H1 (cell line): ENCODE data around the gene RELN. TPM values are rescaled to one million over a fixed set of nuclear protein-coding genes. Genes with fewer than 3 reads are reported as not detected.

ENCODE experiments used
- CTCF ChIA-PET: fragments of 300-600 bp; sonication (Branson Sonifier 250); formaldehyde crosslinking; loops from one replicate; lab custom pipeline; 2021; ENCODE audit not compliant: partially characterized antibody; lab: Charles Lee
- POLR2A ChIA-PET: fragments of 300-600 bp; sonication (Branson Sonifier 250); formaldehyde crosslinking; loops from one replicate; lab custom pipeline; 2021; ENCODE audit warnings: inconsistent platforms; ENCODE audit not compliant: partially characterized antibody; lab: Charles Lee
- DNase-seq, 2 experiments: peaks; one replicate each; pipeline versions ENCODE4 v3.0.0 to v3.0.0-alpha.2; 2010 to 2022; ENCODE audit warnings: low spot score in 2 of 2, low read depth in 1 of 2, mixed read lengths in 1 of 2
- FAIRE-seq: peaks from 2 replicates; lab custom pipeline; 2011; peaks lifted over from hg19 to GRCh38; lab: Jason Lieb, UNC
- H2AFZ ChIP-seq: 2 replicates; pipeline ENCODE4 v1.8.1; 2012; ENCODE audit warnings: low read length, inconsistent platforms
- H2AK5ac ChIP-seq: 2 replicates; pipeline ENCODE4 v1.6.1; 2013; ENCODE audit warnings: low read depth, low read length
- H2BK120ac ChIP-seq: replicated peaks from 2 replicates; pipeline ENCODE3; 2013; ENCODE audit warnings: low read depth, low read length, inconsistent platforms
- H2BK12ac ChIP-seq: 2 replicates; pipeline ENCODE4 v1.6.1; 2013; ENCODE audit warnings: low read depth, low read length
- H2BK15ac ChIP-seq: 2 replicates; pipeline ENCODE4 v1.6.1; 2013; ENCODE audit warnings: low read length
- H2BK20ac ChIP-seq: 2 replicates; pipeline ENCODE4 v1.6.1; 2013; ENCODE audit warnings: low read length
- H2BK5ac ChIP-seq: 2 replicates; pipeline ENCODE4 v1.6.1; 2013; ENCODE audit warnings: low read depth, low read length
- H3K14ac ChIP-seq: 2 replicates; pipeline ENCODE4 v1.6.1; 2013; ENCODE audit warnings: inconsistent platforms; ENCODE audit not compliant: insufficient read length
- H3K18ac ChIP-seq: 2 replicates; pipeline ENCODE4 v1.6.1; 2013; ENCODE audit warnings: low read length; ENCODE audit errors: extremely low read depth
- H3K23ac ChIP-seq: 2 replicates; pipeline ENCODE4 v1.6.1; 2013; ENCODE audit warnings: inconsistent platforms; ENCODE audit not compliant: insufficient read length
- H3K23me2 ChIP-seq: 2 replicates; pipeline ENCODE4 v1.6.1; 2013; ENCODE audit warnings: low read depth, low read length
- H3K27ac ChIP-seq: 2 replicates; pipeline ENCODE4 v1.6.1; 2011; ENCODE audit warnings: low read depth, low read length, inconsistent platforms
- H3K27me3 ChIP-seq, 4 experiments: replicated peaks in 1 of 4; 1 replicate in 1 of 4; 2 replicates in 3 of 4; pipeline versions ENCODE4 v1.6.1 to v1.8.1; 2011 to 2013; ENCODE audit warnings: low read length in 3 of 4, mild to moderate bottlenecking in 3 of 4, inconsistent platforms in 2 of 4, mixed read lengths in 2 of 4, moderate library complexity in 1 of 4; ENCODE audit not compliant: control insufficient read depth in 3 of 4, insufficient read depth in 3 of 4; ENCODE audit errors: extremely low read depth in 1 of 4
- H3K36me3 ChIP-seq, 4 experiments: 2 replicates each; pipeline versions ENCODE4 v1.6.1 to v1.8.1; 2011 to 2013; ENCODE audit warnings: mild to moderate bottlenecking in 4 of 4, low read length in 3 of 4, moderate library complexity in 2 of 4, control low read depth in 1 of 4, inconsistent platforms in 1 of 4; ENCODE audit not compliant: insufficient read depth in 4 of 4, control insufficient read depth in 2 of 4
- H3K4ac ChIP-seq: replicated peaks from 2 replicates; pipeline ENCODE3; 2013; ENCODE audit warnings: low read length, low read depth, mixed read lengths, inconsistent platforms; ENCODE audit not compliant: insufficient read length
- H3K4me1 ChIP-seq, 4 experiments: replicated peaks in 1 of 4; 1 replicate in 1 of 4; 2 replicates in 3 of 4; pipeline versions ENCODE4 v1.6.1 to v1.8.1; 2011 to 2013; ENCODE audit warnings: low read length in 3 of 4, inconsistent platforms in 2 of 4, mixed read lengths in 1 of 4; ENCODE audit not compliant: insufficient read depth in 4 of 4, control insufficient read depth in 3 of 4
- H3K4me2 ChIP-seq, 2 experiments: 2 replicates each; pipeline versions ENCODE4 v1.6.1 to v1.8.1; 2011 to 2013; ENCODE audit warnings: low read depth in 2 of 2, low read length in 2 of 2, control low read depth in 1 of 2, inconsistent platforms in 1 of 2, mild to moderate bottlenecking in 1 of 2; ENCODE audit not compliant: insufficient read depth in 1 of 2
- H3K4me3 ChIP-seq, 4 experiments: fragments of 200-600, 300-600 bp in 1 of 4; sonication (generic), shearing (Covaris generic), sonication (Bioruptor Twin) in 1 of 4; 2 replicates each; pipeline versions ENCODE4 v1.5.1 to v1.8.1; 2011 to 2016; ENCODE audit warnings: low read length in 4 of 4, low read depth in 3 of 4, control low read depth in 2 of 4, inconsistent platforms in 2 of 4, mild to moderate bottlenecking in 2 of 4, mixed read lengths in 1 of 4, moderate library complexity in 1 of 4; ENCODE audit not compliant: insufficient read depth in 2 of 4; ENCODE audit errors: extremely low read depth in 1 of 4
- H3K56ac ChIP-seq: replicated peaks from 2 replicates; pipeline ENCODE3; 2013; ENCODE audit warnings: low read depth, mild to moderate bottlenecking, mixed read lengths, low read length, inconsistent platforms; ENCODE audit not compliant: insufficient read length
- H3K79me1 ChIP-seq: 2 replicates; pipeline ENCODE4 v1.6.1; 2013; ENCODE audit warnings: low read depth, low read length, control low read depth
- H3K79me2 ChIP-seq, 2 experiments: 2 replicates each; pipeline versions ENCODE4 v1.6.1 to v1.8.1; 2012 to 2013; ENCODE audit warnings: low read length in 2 of 2, mild to moderate bottlenecking in 2 of 2, inconsistent platforms in 1 of 2; ENCODE audit not compliant: insufficient read depth in 2 of 2, control insufficient read depth in 1 of 2
- H3K9ac ChIP-seq, 4 experiments: replicated peaks in 1 of 4; 1 replicate in 1 of 4; 2 replicates in 3 of 4; pipeline versions ENCODE4 v1.6.1 to v1.8.1; 2011 to 2013; ENCODE audit warnings: low read depth in 3 of 4, low read length in 3 of 4, control low read depth in 2 of 4, mild to moderate bottlenecking in 2 of 4, moderate library complexity in 2 of 4, inconsistent platforms in 1 of 4; ENCODE audit errors: extremely low read depth in 1 of 4
- H3K9me3 ChIP-seq, 2 experiments: 2 replicates each; pipeline versions ENCODE4 v1.6.1 to v1.8.1; 2012 to 2013; ENCODE audit warnings: mild to moderate bottlenecking in 2 of 2, moderate library complexity in 2 of 2, control low read depth in 1 of 2, inconsistent platforms in 1 of 2, low read depth in 1 of 2, low read length in 1 of 2, mixed read lengths in 1 of 2; ENCODE audit not compliant: insufficient read depth in 2 of 2
- H4K20me1 ChIP-seq, 2 experiments: replicated peaks in 1 of 2; 2 replicates each; pipeline versions ENCODE3 to v1.8.1; 2011 to 2013; ENCODE audit warnings: inconsistent platforms in 2 of 2, low read length in 2 of 2, mild to moderate bottlenecking in 1 of 2; ENCODE audit not compliant: insufficient read depth in 2 of 2, control insufficient read depth in 1 of 2
- H4K5ac ChIP-seq: 2 replicates; pipeline ENCODE4 v1.6.1; 2013; ENCODE audit warnings: low read length, low read depth, mixed read lengths, inconsistent platforms; ENCODE audit not compliant: insufficient read length
- H4K8ac ChIP-seq: 2 replicates; pipeline ENCODE4 v1.8.0; 2013; ENCODE audit warnings: mild to moderate bottlenecking, moderate library complexity, low read length, inconsistent platforms; ENCODE audit not compliant: insufficient read depth; ENCODE audit errors: extremely low read depth
- H4K91ac ChIP-seq: replicated peaks from 2 replicates; pipeline ENCODE3; 2013; ENCODE audit warnings: low read length, mixed read lengths, inconsistent platforms; ENCODE audit not compliant: insufficient read length
- ASH2L ChIP-seq: fragments of 200-600, 300-600 bp; sonication (generic); IDR thresholded peaks from one replicate; pipeline ENCODE4 v1.7.1; 2017; ENCODE audit warnings: low read length
- BCL11A ChIP-seq, 2 experiments: IDR thresholded peaks; one replicate each; pipeline ENCODE4 v1.6.1; 2011; ENCODE audit warnings: low read depth in 2 of 2, low read length in 2 of 2, mild to moderate bottlenecking in 2 of 2
- CEBPB ChIP-seq: IDR thresholded peaks from 2 replicates; pipeline ENCODE4 v1.6.1; 2012; ENCODE audit warnings: low read depth, low read length
- FOSL1 ChIP-seq: IDR thresholded peaks from 2 replicates; pipeline ENCODE4 v1.6.1; 2011; ENCODE audit warnings: mild to moderate bottlenecking, low read depth, low read length, moderate library complexity; ENCODE audit not compliant: insufficient read depth
- GABPA ChIP-seq: IDR thresholded peaks from 2 replicates; pipeline ENCODE4 v1.6.1; 2011; ENCODE audit warnings: mild to moderate bottlenecking, low read length, moderate library complexity, borderline replicate concordance; ENCODE audit not compliant: insufficient read depth
- MAFK ChIP-seq: IDR thresholded peaks from 2 replicates; pipeline ENCODE4 v1.6.1; 2012; ENCODE audit warnings: low read depth, mild to moderate bottlenecking, improper control_type of control experiment, low read length
- PHF8 ChIP-seq: fragments of 200-600 bp; sonication (generic); conservative IDR thresholded peaks from 2 replicates; pipeline ENCODE4 v1.7.1; 2012; ENCODE audit warnings: low read depth, mild to moderate bottlenecking, inconsistent platforms, low read length, moderate library complexity
- POLR2AphosphoS5 ChIP-seq: IDR thresholded peaks from 2 replicates; pipeline ENCODE4 v1.6.1; 2011; ENCODE audit warnings: low read depth, low read length
- RBBP5 ChIP-seq: IDR thresholded peaks from 2 replicates; pipeline ENCODE4 v1.7.1; 2012; ENCODE audit warnings: low read depth, mild to moderate bottlenecking, inconsistent platforms, low read length, moderate library complexity, borderline replicate concordance
- YY1 ChIP-seq: IDR thresholded peaks from 2 replicates; pipeline ENCODE4 v1.6.1; 2011; ENCODE audit warnings: low read depth, mild to moderate bottlenecking, low read length
- WGBS, 2 experiments: shearing (Covaris generic) in 1 of 2; methylation state at CpG; one replicate each; pipeline versions ENCODE4 v1.1.6 to v1.1.7; 2013 to 2015; ENCODE audit warnings: low lambda C conversion rate in 2 of 2, mixed read lengths in 2 of 2, inconsistent platforms in 1 of 2, low coverage in 1 of 2, missing lambda C conversion rate in 1 of 2; ENCODE audit not compliant: insufficient replicate concordance in 2 of 2, insufficient coverage in 1 of 2, insufficient read length in 1 of 2; ENCODE audit errors: extremely low coverage in 1 of 2, missing lambda C conversion rate in 1 of 2; 5-methylcytosine and 5-hydroxymethylcytosine counted together
- polyA plus RNA-seq, 7 experiments: library from polyadenylated mRNA; depleted of rRNA in 3 of 7; stranded (reverse) in 5 of 7; unstranded in 2 of 7; fragments of >200 nt in 5 of 7; fragments of 200-250 nt in 2 of 7; gene quantifications; 1 replicate in 5 of 7; 2 replicates in 1 of 7; 4 replicates in 1 of 7; pipeline versions ENCODE4 v1.2.1 to v1.2.3, GENCODE V29; 2011 to 2013; ENCODE audit warnings: missing spikeins in 2 of 7, mixed read lengths in 2 of 7
- total RNA-seq: library from RNA; stranded (reverse); fragmentation: NEBNext Ultra II Directional; extraction: Animal tissue kit (Norgen Biotek cat#: 25700); gene quantifications from 2 replicates; pipeline ENCODE4 v1.2.1, GENCODE V29; 2021
- TF ChIP-seq, protein P1 (sequence below), 3 experiments: IDR thresholded peaks; 1 replicate in 2 of 3; 2 replicates in 1 of 3; pipeline versions ENCODE4 v1.5.1 to v1.6.1; 2011; ENCODE audit warnings: low read length in 3 of 3, mild to moderate bottlenecking in 3 of 3, inconsistent platforms in 2 of 3, low read depth in 1 of 3, moderate library complexity in 1 of 3; ENCODE audit not compliant: insufficient read depth in 1 of 3; ENCODE audit errors: control extremely low read depth in 1 of 3

Gene RELN
- total and polyA plus RNA-seq, 2 of the 8 experiments (the other 6 are each of a cell fraction or from before 2014, with no cell fraction given) = 0.03 to 0.07 TPM

DNA sequence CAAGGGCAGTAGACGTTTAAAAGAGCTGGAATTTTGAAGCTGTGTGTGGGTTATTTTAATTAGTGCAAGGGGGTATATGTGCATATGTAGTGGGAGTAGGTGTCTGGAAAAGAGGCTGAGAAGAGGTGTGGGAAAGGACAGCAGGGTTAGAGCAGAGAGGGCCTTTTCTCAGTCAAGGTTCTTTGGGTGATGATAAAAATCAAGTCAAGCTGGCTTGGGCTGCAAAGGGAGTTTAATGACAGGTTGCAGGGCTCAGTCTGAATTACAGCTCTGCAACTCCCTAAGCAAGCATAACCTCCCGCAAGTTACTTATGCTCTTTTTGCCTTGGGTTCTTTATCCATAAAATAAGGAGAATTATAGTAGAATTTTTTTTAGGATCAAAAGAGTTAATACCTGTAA lies 83.5 kb downstream of the RELN start:
- no peak for FAIRE-seq

More for the DNA sequence above, 83.5 kb downstream of the RELN start:
- no peaks in the 10 kb centered on the region for H3K36me3 ChIP-seq
- no peak overlapping the region for H3K23ac ChIP-seq
- no peak overlapping the region for H3K27ac ChIP-seq
- H4K5ac ChIP-seq = no peak overlapping the region
- H3K27me3 ChIP-seq = no peaks in the 10 kb centered on the region
- H3K23me2 ChIP-seq = no peaks in the 10 kb centered on the region
- no peaks in the 10 kb centered on the region for H3K4me1 ChIP-seq
- no peak for DNase-seq
- H3K79me1 ChIP-seq = no peaks in the 10 kb centered on the region
- H3K4ac ChIP-seq = no peak overlapping the region
- H2AK5ac ChIP-seq = no peak overlapping the region
- H4K8ac ChIP-seq = no peak overlapping the region
- H3K56ac ChIP-seq = no peak overlapping the region
- no peak overlapping the region for H2BK15ac ChIP-seq
- no peak overlapping the region for H3K4me3 ChIP-seq
- H3K14ac ChIP-seq = no peak overlapping the region
- CTCF ChIA-PET = interaction anchor here (0.7 to 0.9 kb wide), 2 partner anchors 11 to 27 kb away, joined by 3 to 4 read pairs; no protein-coding TSS in a partner anchor
- no peak overlapping the region for H2BK5ac ChIP-seq
- H3K18ac ChIP-seq = no peak overlapping the region
- TF ChIP-seq POLR2AphosphoS5 (no peak), MAFK (no peak), ASH2L (no peak), PHF8 (no peak), GABPA (no peak), YY1 (no peak), FOSL1 (no peak), BCL11A (IDR thresholded peaks at IDR 0.05; ENCODE audit: low read depth in 2 of 2, low read length in 2 of 2) (no peak), RBBP5 (no peak), CEBPB (no peak)
- TF ChIP-seq, protein P1, sequence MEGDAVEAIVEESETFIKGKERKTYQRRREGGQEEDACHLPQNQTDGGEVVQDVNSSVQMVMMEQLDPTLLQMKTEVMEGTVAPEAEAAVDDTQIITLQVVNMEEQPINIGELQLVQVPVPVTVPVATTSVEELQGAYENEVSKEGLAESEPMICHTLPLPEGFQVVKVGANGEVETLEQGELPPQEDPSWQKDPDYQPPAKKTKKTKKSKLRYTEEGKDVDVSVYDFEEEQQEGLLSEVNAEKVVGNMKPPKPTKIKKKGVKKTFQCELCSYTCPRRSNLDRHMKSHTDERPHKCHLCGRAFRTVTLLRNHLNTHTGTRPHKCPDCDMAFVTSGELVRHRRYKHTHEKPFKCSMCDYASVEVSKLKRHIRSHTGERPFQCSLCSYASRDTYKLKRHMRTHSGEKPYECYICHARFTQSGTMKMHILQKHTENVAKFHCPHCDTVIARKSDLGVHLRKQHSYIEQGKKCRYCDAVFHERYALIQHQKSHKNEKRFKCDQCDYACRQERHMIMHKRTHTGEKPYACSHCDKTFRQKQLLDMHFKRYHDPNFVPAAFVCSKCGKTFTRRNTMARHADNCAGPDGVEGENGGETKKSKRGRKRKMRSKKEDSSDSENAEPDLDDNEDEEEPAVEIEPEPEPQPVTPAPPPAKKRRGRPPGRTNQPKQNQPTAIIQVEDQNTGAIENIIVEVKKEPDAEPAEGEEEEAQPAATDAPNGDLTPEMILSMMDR (IDR thresholded peaks at IDR 0.05; ENCODE audit: control extremely low read depth in 1 of 3, insufficient read depth in 1 of 3, low read depth in 1 of 3, low read length in 3 of 3) = no peak
- TF ChIP-seq, all 59 proteins: peak for 0
- Histone ChIP-seq H3K9me3 (no peaks in the 10 kb centered on the region), H4K91ac (no peak overlapping the region), H3K79me2 (no peaks in the 10 kb centered on the region), H2BK12ac (no peak overlapping the region), H2AFZ (no peak overlapping the region), H2BK20ac (no peak overlapping the region), H4K20me1 (no peaks in the 10 kb centered on the region), H2BK120ac (no peak overlapping the region), H3K4me2 (no peak overlapping the region), H3K9ac (no peak overlapping the region)
- POLR2A ChIA-PET = no interaction called here
- WGBS, 2 experiments = 89% methylated on average over 2 of the region's 2 CpGs; no CpG with 5 or more reads in 1 of the 2 experiments
